Measurements from ENCODE around the gene PLA2G4E. TPM values are rescaled to one million over a fixed set of nuclear protein-coding genes. Genes with fewer than 3 reads are reported as not detected.

The PLA2G4E gene
- total RNA-seq, 1 experiment from 2014 or later: not detected

- intact Hi-C loops (cut with micrococcal nuclease): no loop called here
- H3K9me2 ChIP-seq (replicated peaks; ENCODE audit: low read length): no peaks in the 10 kb centered on the region
- H3K27me3 ChIP-seq (ENCODE audit: low read length): no peaks in the 10 kb centered on the region
- no peak overlapping the region for H3K27ac ChIP-seq (ENCODE audit: low read length)
- no peaks in the 10 kb centered on the region for H3F3A ChIP-seq (ENCODE audit: low read length, unreplicated experiment)
- H3K4me3 ChIP-seq (ENCODE audit: low read length): no peak overlapping the region
- H2AFZ ChIP-seq (ENCODE audit: low read length): no peak overlapping the region
- ATAC-seq: no peak
- TF ChIP-seq, protein P1, sequence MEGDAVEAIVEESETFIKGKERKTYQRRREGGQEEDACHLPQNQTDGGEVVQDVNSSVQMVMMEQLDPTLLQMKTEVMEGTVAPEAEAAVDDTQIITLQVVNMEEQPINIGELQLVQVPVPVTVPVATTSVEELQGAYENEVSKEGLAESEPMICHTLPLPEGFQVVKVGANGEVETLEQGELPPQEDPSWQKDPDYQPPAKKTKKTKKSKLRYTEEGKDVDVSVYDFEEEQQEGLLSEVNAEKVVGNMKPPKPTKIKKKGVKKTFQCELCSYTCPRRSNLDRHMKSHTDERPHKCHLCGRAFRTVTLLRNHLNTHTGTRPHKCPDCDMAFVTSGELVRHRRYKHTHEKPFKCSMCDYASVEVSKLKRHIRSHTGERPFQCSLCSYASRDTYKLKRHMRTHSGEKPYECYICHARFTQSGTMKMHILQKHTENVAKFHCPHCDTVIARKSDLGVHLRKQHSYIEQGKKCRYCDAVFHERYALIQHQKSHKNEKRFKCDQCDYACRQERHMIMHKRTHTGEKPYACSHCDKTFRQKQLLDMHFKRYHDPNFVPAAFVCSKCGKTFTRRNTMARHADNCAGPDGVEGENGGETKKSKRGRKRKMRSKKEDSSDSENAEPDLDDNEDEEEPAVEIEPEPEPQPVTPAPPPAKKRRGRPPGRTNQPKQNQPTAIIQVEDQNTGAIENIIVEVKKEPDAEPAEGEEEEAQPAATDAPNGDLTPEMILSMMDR (conservative IDR thresholded peaks at IDR 0.05; ENCODE audit: low read depth, low read length): no peak
- no peak for TF ChIP-seq EZH2phosphoT487 (IDR thresholded peaks at IDR 0.05; ENCODE audit: borderline replicate concordance, low read length)
- TF ChIP-seq EZH2 (IDR thresholded peaks at IDR 0.05; ENCODE audit: low read length, unreplicated experiment): no peak
- H3K79me2 ChIP-seq (ENCODE audit: low read length): no peaks in the 10 kb centered on the region
- POLR2A ChIA-PET (ENCODE audit: unreplicated experiment): no interaction called here
- H3K9ac ChIP-seq (ENCODE audit: low read length): no peak overlapping the region
- BruUV-seq (replicated peaks): no TSS peak
- no peak overlapping the region for H3K4me2 ChIP-seq (ENCODE audit: low read length)
- H3K4me1 ChIP-seq (ENCODE audit: insufficient read depth, low read length): no peaks in the 10 kb centered on the region
- no peaks in the 10 kb centered on the region for H4K20me1 ChIP-seq (ENCODE audit: low read length)
- DNase-seq: no peak
- no peaks in the 10 kb centered on the region for H3K9me3 ChIP-seq (ENCODE audit: low read length)
- no peaks in the 10 kb centered on the region for H3K36me3 ChIP-seq (ENCODE audit: low read depth, low read length)
- CTCF ChIA-PET: no interaction called here
These were observed 3.9 kb downstream of the PLA2G4E start for GRCh38 chr15:42016971-42017370.

GRCh38 chr15:42014406-42014805, 6.4 kb downstream of the PLA2G4E start:
- no TSS peak for BruUV-seq (replicated peaks)
- Histone ChIP-seq H3K79me2 (ENCODE audit: low read length) (no peaks in the 10 kb centered on the region), H3K27ac (ENCODE audit: low read length) (no peak overlapping the region), H3K4me3 (ENCODE audit: low read length) (no peak overlapping the region), H2AFZ (ENCODE audit: low read length) (no peak overlapping the region), H3K4me1 (ENCODE audit: insufficient read depth, low read length) (peaks cover 15% of the 10 kb centered on the region), H3K9me2 (replicated peaks; ENCODE audit: low read length) (no peaks in the 10 kb centered on the region), H3K27me3 (ENCODE audit: low read length) (no peaks in the 10 kb centered on the region), H3K9me3 (ENCODE audit: low read length) (no peaks in the 10 kb centered on the region), H3F3A (ENCODE audit: low read length, unreplicated experiment) (no peaks in the 10 kb centered on the region), H3K4me2 (ENCODE audit: low read length) (no peak overlapping the region), H4K20me1 (ENCODE audit: low read length) (no peaks in the 10 kb centered on the region), H3K9ac (ENCODE audit: low read length) (no peak overlapping the region), H3K36me3 (ENCODE audit: low read depth, low read length) (no peaks in the 10 kb centered on the region)
- no peak for DNase-seq
- CTCF ChIA-PET: no interaction called here
- no peak for ATAC-seq
- intact Hi-C loops (cut with micrococcal nuclease): no loop called here
- TF ChIP-seq EZH2phosphoT487 (IDR thresholded peaks at IDR 0.05; ENCODE audit: borderline replicate concordance, low read length) (no peak), EZH2 (IDR thresholded peaks at IDR 0.05; ENCODE audit: low read length, unreplicated experiment) (no peak)
- TF ChIP-seq, protein P1 (conservative IDR thresholded peaks at IDR 0.05; ENCODE audit: low read depth, low read length): no peak
- POLR2A ChIA-PET (ENCODE audit: unreplicated experiment): no interaction called here

- ATAC-seq (no peak), DNase-seq (no peak)
- H3K9me3 ChIP-seq (ENCODE audit: low read length): no peaks in the 10 kb centered on the region
- no peaks in the 10 kb centered on the region for H4K20me1 ChIP-seq (ENCODE audit: low read length)
- no peak overlapping the region for H3K9ac ChIP-seq (ENCODE audit: low read length)
- no TSS peak for BruUV-seq (replicated peaks)
- intact Hi-C loops (cut with micrococcal nuclease): no loop called here
- no peaks in the 10 kb centered on the region for H3K36me3 ChIP-seq (ENCODE audit: low read depth, low read length)
- TF ChIP-seq EZH2phosphoT487 (IDR thresholded peaks at IDR 0.05; ENCODE audit: borderline replicate concordance, low read length) (no peak), EZH2 (IDR thresholded peaks at IDR 0.05; ENCODE audit: low read length, unreplicated experiment) (no peak)
- TF ChIP-seq, protein P1 (conservative IDR thresholded peaks at IDR 0.05; ENCODE audit: low read depth, low read length): no peak
- no peak overlapping the region for H2AFZ ChIP-seq (ENCODE audit: low read length)
- no peak overlapping the region for H3K27ac ChIP-seq (ENCODE audit: low read length)
- H3K9me2 ChIP-seq (replicated peaks; ENCODE audit: low read length): no peaks in the 10 kb centered on the region
- CTCF ChIA-PET: no interaction called here
- H3K79me2 ChIP-seq (ENCODE audit: low read length): no peaks in the 10 kb centered on the region
- H3F3A ChIP-seq (ENCODE audit: low read length, unreplicated experiment): no peaks in the 10 kb centered on the region
- H3K4me1 ChIP-seq (ENCODE audit: insufficient read depth, low read length): peaks cover 15% of the 10 kb centered on the region
- POLR2A ChIA-PET (ENCODE audit: unreplicated experiment): no interaction called here
- no peak overlapping the region for H3K4me2 ChIP-seq (ENCODE audit: low read length)
- no peak overlapping the region for H3K4me3 ChIP-seq (ENCODE audit: low read length)
- no peaks in the 10 kb centered on the region for H3K27me3 ChIP-seq (ENCODE audit: low read length)
These were observed 7.8 kb downstream of the PLA2G4E start for GRCh38 chr15:42012928-42013482.
